ENCODE measurements around the gene PIP5K1B.

GRCh38 chr9:68802525-68803015, 97.5 kb downstream of the PIP5K1B start:
- TF ChIP-seq CTCF (IDR thresholded peaks at IDR 0.05; ENCODE audit: borderline replicate concordance, extremely low read depth, low read length, poor library complexity, severe bottlenecking), result no peak
- no peak for TF ChIP-seq EZH2 (IDR thresholded peaks at IDR 0.05; ENCODE audit: borderline replicate concordance, low read depth, low read length, severe bottlenecking)
